Measurements from ENCODE around the gene SPIRE1.

The SPIRE1 gene

GRCh38 chr18:12468445-12468844 lies 189.5 kb downstream of the SPIRE1 start:
- no peaks in the 10 kb centered on the region for H3K9me3 ChIP-seq (ENCODE audit: control insufficient read depth in 2 of 2, low read length in 2 of 2)
- H3K4me1 ChIP-seq (ENCODE audit: control insufficient read depth, insufficient read depth, low read length): no peaks in the 10 kb centered on the region
- H3K9ac ChIP-seq (ENCODE audit: low read length in 2 of 2): no peak overlapping the region
- peaks cover 4 to 12% of the 10 kb centered on the region in 2 donors for H3K36me3 ChIP-seq (ENCODE audit: control insufficient read depth in 2 of 2, insufficient read depth in 2 of 2, low read length in 2 of 2)
- H3K27ac ChIP-seq (ENCODE audit: low read length): no peak overlapping the region
- H3K4me3 ChIP-seq (ENCODE audit: low read length in 2 of 2): no peak overlapping the region
- H3K27me3 ChIP-seq (ENCODE audit: control insufficient read depth in 1 of 2, insufficient read depth in 2 of 2, low read length in 2 of 2): no peaks in the 10 kb centered on the region

GRCh38 chr18:12464731-12465130 lies 193.2 kb downstream of the SPIRE1 start:
- Histone ChIP-seq H3K4me1 (ENCODE audit: control insufficient read depth, insufficient read depth, low read length) (no peaks in the 10 kb centered on the region), H3K9ac (ENCODE audit: low read length in 2 of 2) (no peak overlapping the region), H3K27me3 (ENCODE audit: control insufficient read depth in 1 of 2, insufficient read depth in 2 of 2, low read length in 2 of 2) (no peaks in the 10 kb centered on the region), H3K4me3 (ENCODE audit: low read length in 2 of 2) (no peak overlapping the region), H3K9me3 (ENCODE audit: control insufficient read depth in 2 of 2, low read length in 2 of 2) (no peaks in the 10 kb centered on the region), H3K36me3 (ENCODE audit: control insufficient read depth in 2 of 2, insufficient read depth in 2 of 2, low read length in 2 of 2) (peaks cover 15 to 24% of the 10 kb centered on the region in 2 donors), H3K27ac (ENCODE audit: low read length) (no peak overlapping the region)

- Histone ChIP-seq H3K27me3 (ENCODE audit: control insufficient read depth in 1 of 2, insufficient read depth in 2 of 2, low read length in 2 of 2) (no peaks in the 10 kb centered on the region), H3K9ac (ENCODE audit: low read length in 2 of 2) (no peak overlapping the region), H3K9me3 (ENCODE audit: control insufficient read depth in 2 of 2, low read length in 2 of 2) (no peaks in the 10 kb centered on the region), H3K27ac (ENCODE audit: low read length) (no peak overlapping the region), H3K4me3 (ENCODE audit: low read length in 2 of 2) (no peak overlapping the region), H3K4me1 (ENCODE audit: control insufficient read depth, insufficient read depth, low read length) (no peaks in the 10 kb centered on the region), H3K36me3 (ENCODE audit: control insufficient read depth in 2 of 2, insufficient read depth in 2 of 2, low read length in 2 of 2) (peaks cover 15 to 33% of the 10 kb centered on the region in 2 donors)
These were observed 194.7 kb downstream of the SPIRE1 start for GRCh38 chr18:12463191-12463590.

GRCh38 chr18:12462242-12462641 lies 195.7 kb downstream of the SPIRE1 start:
- H3K36me3 ChIP-seq (ENCODE audit: control insufficient read depth in 2 of 2, insufficient read depth in 2 of 2, low read length in 2 of 2): peaks cover 15 to 33% of the 10 kb centered on the region in 2 donors
- H3K27ac ChIP-seq (ENCODE audit: low read length): no peak overlapping the region
- H3K4me3 ChIP-seq (ENCODE audit: low read length in 2 of 2): no peak overlapping the region
- no peaks in the 10 kb centered on the region for H3K27me3 ChIP-seq (ENCODE audit: control insufficient read depth in 1 of 2, insufficient read depth in 2 of 2, low read length in 2 of 2)
- H3K9ac ChIP-seq (ENCODE audit: low read length in 2 of 2): no peak overlapping the region
- no peaks in the 10 kb centered on the region for H3K9me3 ChIP-seq (ENCODE audit: control insufficient read depth in 2 of 2, low read length in 2 of 2)
- no peaks in the 10 kb centered on the region for H3K4me1 ChIP-seq (ENCODE audit: control insufficient read depth, insufficient read depth, low read length)

GRCh38 chr18:12461326-12461725 lies 196.6 kb downstream of the SPIRE1 start:
- Histone ChIP-seq H3K9ac (ENCODE audit: low read length in 2 of 2) (no peak overlapping the region), H3K27ac (ENCODE audit: low read length) (no peak overlapping the region), H3K27me3 (ENCODE audit: control insufficient read depth in 1 of 2, insufficient read depth in 2 of 2, low read length in 2 of 2) (no peaks in the 10 kb centered on the region), H3K4me1 (ENCODE audit: control insufficient read depth, insufficient read depth, low read length) (no peaks in the 10 kb centered on the region), H3K4me3 (ENCODE audit: low read length in 2 of 2) (no peak overlapping the region), H3K36me3 (ENCODE audit: control insufficient read depth in 2 of 2, insufficient read depth in 2 of 2, low read length in 2 of 2) (peaks cover 15 to 33% of the 10 kb centered on the region in 2 donors), H3K9me3 (ENCODE audit: control insufficient read depth in 2 of 2, low read length in 2 of 2) (no peaks in the 10 kb centered on the region)

GRCh38 chr18:12460874-12461273 lies 197.0 kb downstream of the SPIRE1 start:
- no peaks in the 10 kb centered on the region for H3K9me3 ChIP-seq (ENCODE audit: control insufficient read depth in 2 of 2, low read length in 2 of 2)
- no peak overlapping the region for H3K9ac ChIP-seq (ENCODE audit: low read length in 2 of 2)
- peaks cover 15 to 33% of the 10 kb centered on the region in 2 donors for H3K36me3 ChIP-seq (ENCODE audit: control insufficient read depth in 2 of 2, insufficient read depth in 2 of 2, low read length in 2 of 2)
- H3K4me1 ChIP-seq (ENCODE audit: control insufficient read depth, insufficient read depth, low read length): no peaks in the 10 kb centered on the region
- no peaks in the 10 kb centered on the region for H3K27me3 ChIP-seq (ENCODE audit: control insufficient read depth in 1 of 2, insufficient read depth in 2 of 2, low read length in 2 of 2)
- no peak overlapping the region for H3K27ac ChIP-seq (ENCODE audit: low read length)
- no peak overlapping the region for H3K4me3 ChIP-seq (ENCODE audit: low read length in 2 of 2)

- no peaks in the 10 kb centered on the region for H3K4me1 ChIP-seq (ENCODE audit: control insufficient read depth, insufficient read depth, low read length)
- H3K27ac ChIP-seq (ENCODE audit: low read length): no peak overlapping the region
- no peaks in the 10 kb centered on the region for H3K27me3 ChIP-seq (ENCODE audit: control insufficient read depth in 1 of 2, insufficient read depth in 2 of 2, low read length in 2 of 2)
- peaks cover 11 to 26% of the 10 kb centered on the region in 2 donors for H3K36me3 ChIP-seq (ENCODE audit: control insufficient read depth in 2 of 2, insufficient read depth in 2 of 2, low read length in 2 of 2)
- no peaks in the 10 kb centered on the region for H3K9me3 ChIP-seq (ENCODE audit: control insufficient read depth in 2 of 2, low read length in 2 of 2)
- H3K9ac ChIP-seq (ENCODE audit: low read length in 2 of 2): no peak overlapping the region
- no peak overlapping the region for H3K4me3 ChIP-seq (ENCODE audit: low read length in 2 of 2)
These were observed 199.1 kb downstream of the SPIRE1 start for GRCh38 chr18:12458771-12459170.

- Histone ChIP-seq H3K27ac (ENCODE audit: low read length) (no peak overlapping the region), H3K9ac (ENCODE audit: low read length in 2 of 2) (no peak overlapping the region), H3K4me3 (ENCODE audit: low read length in 2 of 2) (no peak overlapping the region)
These were observed 201.5 kb downstream of the SPIRE1 start for GRCh38 chr18:12456441-12456840.

GRCh38 chr18:12455496-12455895 lies 202.4 kb downstream of the SPIRE1 start:
- Histone ChIP-seq H3K4me1 (ENCODE audit: control insufficient read depth, insufficient read depth, low read length) (no peaks in the 10 kb centered on the region), H3K36me3 (ENCODE audit: control insufficient read depth in 2 of 2, insufficient read depth in 2 of 2, low read length in 2 of 2) (peaks cover 9 to 23% of the 10 kb centered on the region in 2 donors), H3K4me3 (ENCODE audit: low read length in 2 of 2) (no peak overlapping the region), H3K9ac (ENCODE audit: low read length in 2 of 2) (no peak overlapping the region), H3K9me3 (ENCODE audit: control insufficient read depth in 2 of 2, low read length in 2 of 2) (no peaks in the 10 kb centered on the region), H3K27ac (ENCODE audit: low read length) (no peak overlapping the region), H3K27me3 (ENCODE audit: control insufficient read depth in 1 of 2, insufficient read depth in 2 of 2, low read length in 2 of 2) (no peaks in the 10 kb centered on the region)

More at GRCh38 chr18:12456441-12456840, 201.5 kb downstream of the SPIRE1 start:
- Histone ChIP-seq H3K9me3 (ENCODE audit: control insufficient read depth in 2 of 2, low read length in 2 of 2) (no peaks in the 10 kb centered on the region), H3K36me3 (ENCODE audit: control insufficient read depth in 2 of 2, insufficient read depth in 2 of 2, low read length in 2 of 2) (peaks cover 13 to 29% of the 10 kb centered on the region in 2 donors), H3K27me3 (ENCODE audit: control insufficient read depth in 1 of 2, insufficient read depth in 2 of 2, low read length in 2 of 2) (no peaks in the 10 kb centered on the region), H3K4me1 (ENCODE audit: control insufficient read depth, insufficient read depth, low read length) (no peaks in the 10 kb centered on the region)

- Histone ChIP-seq H3K36me3 (ENCODE audit: control insufficient read depth in 2 of 2, insufficient read depth in 2 of 2, low read length in 2 of 2) (peaks cover 12 to 13% of the 10 kb centered on the region in 2 donors), H3K9me3 (ENCODE audit: control insufficient read depth in 2 of 2, low read length in 2 of 2) (no peaks in the 10 kb centered on the region), H3K9ac (ENCODE audit: low read length in 2 of 2) (no peak overlapping the region), H3K4me1 (ENCODE audit: control insufficient read depth, insufficient read depth, low read length) (no peaks in the 10 kb centered on the region), H3K27me3 (ENCODE audit: control insufficient read depth in 1 of 2, insufficient read depth in 2 of 2, low read length in 2 of 2) (no peaks in the 10 kb centered on the region), H3K4me3 (ENCODE audit: low read length in 2 of 2) (no peak overlapping the region), H3K27ac (ENCODE audit: low read length) (no peak overlapping the region)
These were observed 205.1 kb downstream of the SPIRE1 start for GRCh38 chr18:12452784-12453183.

GRCh38 chr18:12451428-12451827 lies 206.5 kb downstream of the SPIRE1 start:
- Histone ChIP-seq H3K36me3 (ENCODE audit: control insufficient read depth in 2 of 2, insufficient read depth in 2 of 2, low read length in 2 of 2) (peaks cover 12 to 15% of the 10 kb centered on the region in 2 donors), H3K4me1 (ENCODE audit: control insufficient read depth, insufficient read depth, low read length) (no peaks in the 10 kb centered on the region), H3K27me3 (ENCODE audit: control insufficient read depth in 1 of 2, insufficient read depth in 2 of 2, low read length in 2 of 2) (no peaks in the 10 kb centered on the region), H3K27ac (ENCODE audit: low read length) (no peak overlapping the region), H3K4me3 (ENCODE audit: low read length in 2 of 2) (no peak overlapping the region), H3K9me3 (ENCODE audit: control insufficient read depth in 2 of 2, low read length in 2 of 2) (no peaks in the 10 kb centered on the region), H3K9ac (ENCODE audit: low read length in 2 of 2) (no peak overlapping the region)

All from stomach smooth muscle (tissue), 2 donors.